GOT3 (cell line): Measurements from ENCODE around the gene GPR39.

Experiments used
- DNase-seq: peaks from one replicate; lab custom pipeline; 2025; ENCODE audit warnings: mixed read lengths; lab: John Stamatoyannopoulos, UW

Gene GPR39

GRCh38 chr2:132605236-132606180 is 188.9 kb downstream of the GPR39 start:
- DNase-seq, result no peak

GRCh38 chr2:132606649-132607048 is 190.0 kb downstream of the GPR39 start:
- no peak for DNase-seq

GRCh38 chr2:132607426-132608090 is 191.0 kb downstream of the GPR39 start:
- DNase-seq, result no peak

- DNase-seq, result no peak
Measured at GRCh38 chr2:132608311-132608710, 191.7 kb downstream of the GPR39 start.

- DNase-seq, result no peak
Measured at GRCh38 chr2:132609101-132609890, 192.7 kb downstream of the GPR39 start.

- no peak for DNase-seq
Measured at GRCh38 chr2:132611719-132612118, 195.1 kb downstream of the GPR39 start.

- no peak for DNase-seq
Measured at GRCh38 chr2:132615329-132616085, 198.9 kb downstream of the GPR39 start.

- DNase-seq, result no peak
Measured at GRCh38 chr2:132617989-132618388, 201.4 kb downstream of the GPR39 start.

GRCh38 chr2:132618734-132619133 is 202.1 kb downstream of the GPR39 start:
- DNase-seq, result no peak

GRCh38 chr2:132620115-132620514 is 203.5 kb downstream of the GPR39 start:
- DNase-seq, result no peak

GRCh38 chr2:132621131-132621875 is 204.7 kb downstream of the GPR39 start:
- DNase-seq, result no peak

GRCh38 chr2:132623096-132623839 is 206.7 kb downstream of the GPR39 start:
- DNase-seq, result no peak

GRCh38 chr2:132627536-132627935 is 210.9 kb downstream of the GPR39 start:
- no peak for DNase-seq

- no peak for DNase-seq
Measured at GRCh38 chr2:132632000-132632649, 215.5 kb downstream of the GPR39 start.

GRCh38 chr2:132633635-132634034 is 217.0 kb downstream of the GPR39 start:
- no peak for DNase-seq

GRCh38 chr2:132636346-132636745 is 219.7 kb downstream of the GPR39 start:
- no peak for DNase-seq

- DNase-seq, result no peak
Measured at GRCh38 chr2:132638313-132639040, 221.9 kb downstream of the GPR39 start.

- DNase-seq, result no peak
Measured at GRCh38 chr2:132640116-132640515, 223.5 kb downstream of the GPR39 start.

GRCh38 chr2:132641819-132642218 is 225.2 kb downstream of the GPR39 start:
- no peak for DNase-seq
